IMR-90 (cell line): Measurements from ENCODE around the gene CNNM2. TPM values are rescaled to one million over a fixed set of nuclear protein-coding genes. Genes with fewer than 3 reads are reported as not detected.

Experiments
- ATAC-seq: fragments of 200-7000 bp; cut with Tn5 transposase; 2 replicates; pipeline ENCODE4 v1.9.1; 2020; ENCODE audit warnings: low read depth, mild to moderate bottlenecking, moderate library complexity
- BruUV-seq: library from RNA; stranded (reverse); fragments of 400-500 nt; replicated peaks from 2 replicates; lab custom pipeline; 2021; lab: Mats Ljungman, UMichigan
- CTCF ChIA-PET: fragments of 300-600 bp; formaldehyde crosslinking; extraction: SDS; loops from one replicate; lab custom pipeline; 2021; ENCODE audit warnings: antibody characterized with exemption; lab: Yijun Ruan, JAX
- POLR2A ChIA-PET: fragments of 300-600 bp; sonication (Branson Sonifier 250); formaldehyde crosslinking; loops from one replicate; lab custom pipeline; 2022; ENCODE audit warnings: antibody characterized with exemption; ENCODE audit not compliant: unreplicated experiment; lab: Charles Lee
- DNase-seq: peaks from one replicate; pipeline ENCODE4 v3.0.0; 2013
- H2AFZ ChIP-seq: replicated peaks from 2 replicates; pipeline ENCODE3; 2013; ENCODE audit warnings: low read length, mild to moderate bottlenecking; ENCODE audit not compliant: poor library complexity
- H2AK5ac ChIP-seq: 2 replicates; pipeline ENCODE4 v1.6.1; 2013; ENCODE audit warnings: low read depth, low read length, inconsistent platforms
- H2AK9ac ChIP-seq: replicated peaks from 2 replicates; pipeline ENCODE3; 2013; ENCODE audit warnings: mild to moderate bottlenecking, low read depth, low read length, moderate library complexity; ENCODE audit not compliant: poor library complexity
- H2BK120ac ChIP-seq: 2 replicates; pipeline ENCODE4 v1.6.1; 2013; ENCODE audit warnings: low read depth, low read length, inconsistent platforms
- H2BK15ac ChIP-seq: 3 replicates; pipeline ENCODE4 v1.6.1; 2013; ENCODE audit warnings: low read depth, low read length, inconsistent platforms
- H2BK20ac ChIP-seq: 2 replicates; pipeline ENCODE4 v1.6.1; 2013; ENCODE audit warnings: low read depth, mild to moderate bottlenecking, inconsistent platforms, low read length, moderate library complexity
- H2BK5ac ChIP-seq: 2 replicates; pipeline ENCODE4 v1.6.1; 2013; ENCODE audit warnings: mild to moderate bottlenecking, low read depth, low read length, inconsistent platforms; ENCODE audit not compliant: poor library complexity, severe bottlenecking
- H3K14ac ChIP-seq: replicated peaks from 2 replicates; pipeline ENCODE4 v1.6.1; 2013; ENCODE audit warnings: low read depth, low read length, inconsistent platforms
- H3K18ac ChIP-seq: 2 replicates; pipeline ENCODE4 v1.6.1; 2013; ENCODE audit warnings: low read depth, low read length, control low read depth
- H3K23ac ChIP-seq: 2 replicates; pipeline ENCODE4 v1.6.1; 2013; ENCODE audit warnings: low read depth, low read length, inconsistent platforms
- H3K27ac ChIP-seq: 2 replicates; pipeline ENCODE4 v1.5.1; 2013; ENCODE audit warnings: mild to moderate bottlenecking, control low read depth, low read length; ENCODE audit not compliant: insufficient read depth
- H3K27me3 ChIP-seq: 2 replicates; pipeline ENCODE4 v1.6.1; 2013; ENCODE audit warnings: low read length; ENCODE audit not compliant: control insufficient read depth, insufficient read depth
- H3K36me3 ChIP-seq: 2 replicates; pipeline ENCODE4 v1.6.1; 2013; ENCODE audit warnings: low read length, mixed read lengths; ENCODE audit not compliant: control insufficient read depth, insufficient read depth
- H3K4ac ChIP-seq: 2 replicates; pipeline ENCODE4 v1.6.1; 2013; ENCODE audit warnings: low read depth, low read length, inconsistent platforms
- H3K4me1 ChIP-seq: 2 replicates; pipeline ENCODE4 v1.6.1; 2013; ENCODE audit warnings: low read length, mixed read lengths; ENCODE audit not compliant: control insufficient read depth, insufficient read depth
- H3K4me2 ChIP-seq: 2 replicates; pipeline ENCODE4 v1.6.1; 2013; ENCODE audit warnings: low read depth, mild to moderate bottlenecking, control low read depth, low read length, moderate library complexity
- H3K4me3 ChIP-seq: 2 replicates; pipeline ENCODE4 v1.5.1; 2013; ENCODE audit warnings: low read depth, mild to moderate bottlenecking, control low read depth, low read length, moderate library complexity; ENCODE audit not compliant: insufficient read depth
- H3K56ac ChIP-seq: 2 replicates; pipeline ENCODE4 v1.6.1; 2013; ENCODE audit warnings: low read length, inconsistent platforms; ENCODE audit not compliant: insufficient read depth; ENCODE audit errors: extremely low read depth
- H3K79me1 ChIP-seq, 2 experiments: 2 replicates each; pipeline ENCODE4 v1.6.1; 2013; ENCODE audit warnings: low read length in 2 of 2, inconsistent platforms in 1 of 2, low read depth in 1 of 2
- H3K9ac ChIP-seq: 2 replicates; pipeline ENCODE4 v1.6.1; 2013; ENCODE audit warnings: low read depth, low read length, control low read depth
- H3K9me1 ChIP-seq: 2 replicates; pipeline ENCODE4 v1.6.1; 2013; ENCODE audit warnings: low read length, inconsistent platforms; ENCODE audit not compliant: insufficient read depth
- H3K9me3 ChIP-seq: 2 replicates; pipeline ENCODE4 v1.6.1; 2013; ENCODE audit warnings: low read length; ENCODE audit not compliant: control insufficient read depth, insufficient read depth
- H4K20me1 ChIP-seq: 2 replicates; pipeline ENCODE4 v1.6.1; 2013; ENCODE audit warnings: low read length, inconsistent platforms; ENCODE audit not compliant: insufficient read depth
- H4K5ac ChIP-seq: 2 replicates; pipeline ENCODE4 v1.6.1; 2013; ENCODE audit warnings: mild to moderate bottlenecking, low read depth, low read length, control low read depth
- H4K8ac ChIP-seq, 2 experiments: 2 replicates each; pipeline ENCODE4 v1.6.1; 2013; ENCODE audit warnings: low read depth in 2 of 2, low read length in 2 of 2, control low read depth in 1 of 2, inconsistent platforms in 1 of 2
- H4K91ac ChIP-seq: 2 replicates; pipeline ENCODE4 v1.6.1; 2013; ENCODE audit warnings: low read depth, low read length, inconsistent platforms; ENCODE audit not compliant: insufficient read depth
- FOS ChIP-seq: fragments of 150-350 bp; IDR thresholded peaks from 2 replicates; pipeline ENCODE4 v1.6.1; 2016; ENCODE audit warnings: low read depth, low read length
- MAFK ChIP-seq: IDR thresholded peaks from 2 replicates; pipeline ENCODE4 v1.6.1; 2012; ENCODE audit warnings: low read depth, low read length, improper control_type of control experiment
- MAZ ChIP-seq: IDR thresholded peaks from 2 replicates; pipeline ENCODE4 v1.6.1; 2012; ENCODE audit warnings: low read depth, mild to moderate bottlenecking, low read length, improper control_type of control experiment, moderate library complexity, borderline replicate concordance
- NFE2L2 ChIP-seq: fragments of 150-350 bp; IDR thresholded peaks from 2 replicates; pipeline ENCODE4 v1.6.1; 2016; ENCODE audit warnings: low read depth, mild to moderate bottlenecking, low read length
- RAD21 ChIP-seq: IDR thresholded peaks from 2 replicates; pipeline ENCODE4 v1.6.1; 2012; ENCODE audit warnings: low read length, improper control_type of control experiment
- RCOR1 ChIP-seq: IDR thresholded peaks from 2 replicates; pipeline ENCODE4 v1.6.1; 2012; ENCODE audit warnings: mild to moderate bottlenecking, low read length, improper control_type of control experiment; ENCODE audit not compliant: insufficient replicate concordance
- RFX5 ChIP-seq: IDR thresholded peaks from 2 replicates; pipeline ENCODE4 v1.8.0; 2012; ENCODE audit warnings: low read depth, mild to moderate bottlenecking, low read length, moderate library complexity
- WGBS, 2 experiments: methylation state at CpG; one replicate each; pipeline versions ENCODE4 v1.1.5 to v1.1.7; 2013; ENCODE audit warnings: missing lambda C conversion rate in 2 of 2; ENCODE audit not compliant: insufficient read length in 1 of 2; ENCODE audit errors: extremely low coverage in 2 of 2; 5-methylcytosine and 5-hydroxymethylcytosine counted together
- dilution Hi-C: fragments of 300-500 bp; cut with HindIII; formaldehyde crosslinking; loops from one replicate; pipeline ENCODE4 v1.14.3; 2018; ENCODE audit warnings: low sequenced_read_pairs; ENCODE audit not compliant: unreplicated experiment
- in situ Hi-C: fragments of 300-500 bp; cut with MboI; formaldehyde crosslinking; loops from 3 replicates; pipeline ENCODE4 v1.14.3; 2019; ENCODE audit warnings: low sequenced_read_pairs, inconsistent platforms, mixed read lengths
- intact Hi-C: fragments of 100-400 bp; cut with micrococcal nuclease; formaldehyde crosslinking; loops from 2 replicates; pipeline ENCODE4 v1.10.0; 2022
- polyA plus RNA-seq, 3 experiments: library from polyadenylated mRNA; depleted of rRNA; stranded (reverse); fragments of >200 nt; gene quantifications; 2 replicates each; pipeline ENCODE4 v1.2.3, GENCODE V29; 2012; ENCODE audit warnings: low replicate concordance in 1 of 3
- total RNA-seq: library from RNA; depleted of rRNA; stranded (reverse); fragments of >200 nt; gene quantifications from 2 replicates; pipeline ENCODE4 v1.2.3, GENCODE V29; 2012
- TF ChIP-seq, protein P1 (sequence below): fragments of 150-350 bp; IDR thresholded peaks from 2 replicates; pipeline ENCODE4 v1.6.1; 2016; ENCODE audit warnings: low read depth, mild to moderate bottlenecking, low read length, moderate library complexity, borderline replicate concordance
- TF ChIP-seq, protein P2 (sequence below): fragments of 150-350 bp; IDR thresholded peaks from 2 replicates; pipeline ENCODE4 v1.6.1; 2017; ENCODE audit warnings: mild to moderate bottlenecking, antibody characterized with exemption, low read length, low read depth

The CNNM2 gene
- total and polyA plus RNA-seq, 2 of the 4 experiments (the other 2 are of a cell fraction), result 4.7 to 5.6 TPM

DNA sequence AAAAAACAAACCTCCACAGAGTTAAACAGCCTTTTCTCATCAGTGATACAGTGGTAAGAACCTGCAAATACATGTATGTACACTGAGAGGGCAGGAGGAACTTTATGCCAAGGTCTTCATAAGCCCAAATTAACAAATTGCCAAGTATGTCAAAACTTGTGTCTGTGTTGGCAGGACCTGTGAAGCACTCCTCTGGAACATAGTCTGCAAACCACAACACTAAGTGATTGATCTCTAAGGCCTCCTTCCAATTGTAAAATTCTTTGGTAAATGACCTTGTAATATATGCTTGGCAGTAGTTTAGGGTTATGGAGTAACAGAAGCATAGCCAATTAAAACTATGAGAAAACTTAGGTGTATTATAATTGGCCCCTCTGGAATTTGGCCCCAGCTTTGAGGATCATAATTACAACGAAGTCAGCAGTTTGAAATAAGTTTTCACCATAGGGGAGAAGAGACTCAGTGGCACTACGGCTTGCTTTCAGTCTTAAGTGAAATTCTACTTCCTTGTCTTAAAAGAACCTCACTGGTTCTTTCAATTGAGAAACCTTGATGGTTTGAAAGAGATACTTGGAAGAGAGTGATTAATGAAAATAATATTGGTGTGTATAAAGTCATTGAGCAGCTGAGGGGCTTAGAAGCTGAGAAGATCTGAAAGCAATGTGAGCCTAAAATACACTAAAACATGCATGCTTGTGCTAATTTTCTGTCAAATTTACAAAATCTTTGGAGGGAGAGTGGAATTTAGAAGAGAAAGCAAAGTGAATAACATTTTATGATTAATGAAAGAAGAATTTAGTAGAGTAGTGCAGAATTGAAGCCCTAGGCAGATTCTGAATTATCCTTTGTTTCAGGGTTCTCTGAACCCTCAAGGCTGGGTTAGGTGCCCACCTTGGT lies 57.6 kb downstream of the CNNM2 start:
- WGBS, 2 experiments, result no CpG with 5 or more reads among the region's 2 CpGs
- ChIA-PET POLR2A (no interaction called here), CTCF (interaction anchor here (1.2 kb wide), 1 partner anchor 79 kb away, joined by 3 read pairs; no protein-coding TSS in a partner anchor)
- Histone ChIP-seq H3K9ac (no peak overlapping the region), H2AFZ (no peak overlapping the region), H3K4me1 (peaks cover 6% of the 10 kb centered on the region), H3K4ac (peak overlapping the region; percentile 20; the same call in 1 of the 2 replicates), H3K9me1 (peaks cover 5% of the 10 kb centered on the region), H3K18ac (no peak overlapping the region; the same call in 1 of the 2 replicates), H4K91ac (no peak overlapping the region), H3K27ac (no peak overlapping the region), H3K27me3 (no peaks in the 10 kb centered on the region), H2BK20ac (peak overlapping the region; percentile 33; the same call in 1 of the 2 replicates), H3K36me3 (no peaks in the 10 kb centered on the region), H3K9me3 (no peaks in the 10 kb centered on the region), H4K8ac (no peak overlapping the region; a peak in 1 of 4 replicates), H3K56ac (no peak overlapping the region), H3K4me2 (peak overlapping the region; percentile 38; the same call in 1 of the 2 replicates), H4K5ac (no peak overlapping the region), H3K4me3 (no peak overlapping the region), H2BK5ac (no peak overlapping the region), H2BK15ac (no peak overlapping the region; the same call in 2 of the 3 replicates), H3K79me1 (peaks cover 20 to 64% of the 10 kb centered on the region in 2 experiments), H4K20me1 (peaks cover 8% of the 10 kb centered on the region; the same call in 1 of the 2 replicates), H2AK5ac (no peak overlapping the region; the same call in 1 of the 2 replicates), H3K14ac (no peak overlapping the region), H2BK120ac (peak overlapping the region; percentile 31; the same call in 1 of the 2 replicates), H2AK9ac (no peak overlapping the region), H3K23ac (no peak overlapping the region)
- in situ Hi-C loops, result no loop called here
- intact Hi-C loops, result loop anchor here (2.0 kb wide), 1 partner anchor 13 kb away; no protein-coding TSS in a partner anchor
- ATAC-seq (peak; percentile 42), DNase-seq (no peak)
- TF ChIP-seq MAFK, result no peak
- no peak for TF ChIP-seq RFX5
- TF ChIP-seq FOS, result no peak
- TF ChIP-seq NFE2L2, result no peak
- no peak for TF ChIP-seq RCOR1
- TF ChIP-seq, protein P1, sequence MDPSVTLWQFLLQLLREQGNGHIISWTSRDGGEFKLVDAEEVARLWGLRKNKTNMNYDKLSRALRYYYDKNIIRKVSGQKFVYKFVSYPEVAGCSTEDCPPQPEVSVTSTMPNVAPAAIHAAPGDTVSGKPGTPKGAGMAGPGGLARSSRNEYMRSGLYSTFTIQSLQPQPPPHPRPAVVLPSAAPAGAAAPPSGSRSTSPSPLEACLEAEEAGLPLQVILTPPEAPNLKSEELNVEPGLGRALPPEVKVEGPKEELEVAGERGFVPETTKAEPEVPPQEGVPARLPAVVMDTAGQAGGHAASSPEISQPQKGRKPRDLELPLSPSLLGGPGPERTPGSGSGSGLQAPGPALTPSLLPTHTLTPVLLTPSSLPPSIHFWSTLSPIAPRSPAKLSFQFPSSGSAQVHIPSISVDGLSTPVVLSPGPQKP, result no peak
- TF ChIP-seq MAZ, result no peak
- TF ChIP-seq, protein P2, sequence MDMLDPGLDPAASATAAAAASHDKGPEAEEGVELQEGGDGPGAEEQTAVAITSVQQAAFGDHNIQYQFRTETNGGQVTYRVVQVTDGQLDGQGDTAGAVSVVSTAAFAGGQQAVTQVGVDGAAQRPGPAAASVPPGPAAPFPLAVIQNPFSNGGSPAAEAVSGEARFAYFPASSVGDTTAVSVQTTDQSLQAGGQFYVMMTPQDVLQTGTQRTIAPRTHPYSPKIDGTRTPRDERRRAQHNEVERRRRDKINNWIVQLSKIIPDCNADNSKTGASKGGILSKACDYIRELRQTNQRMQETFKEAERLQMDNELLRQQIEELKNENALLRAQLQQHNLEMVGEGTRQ, result no peak
- TF ChIP-seq RAD21, result no peak
- dilution Hi-C loops, result no loop called here
- no TSS peak for BruUV-seq
